GM18870 (cell line): Measurements from ENCODE around the gene ACRBP.

Experiments
- ATAC-seq: cut with Tn5 transposase; IDR thresholded peaks from one replicate; pipeline ENCODE4 v1.9.1; 2021; ENCODE audit warnings: moderate library complexity; ENCODE audit not compliant: unreplicated experiment

Gene ACRBP

GRCh38 chr12:6650832-6651231, 3.6 kb upstream of the ACRBP start:
- no peak for ATAC-seq

- no peak for ATAC-seq
Observed at GRCh38 chr12:6646276-6647082, 753 bp downstream of the ACRBP start.

GRCh38 chr12:6644903-6645302, 2.3 kb downstream of the ACRBP start:
- no peak for ATAC-seq

GRCh38 chr12:6644257-6644596, 3.0 kb downstream of the ACRBP start:
- no peak for ATAC-seq

- no peak for ATAC-seq
Observed at GRCh38 chr12:6643569-6644256, 3.5 kb downstream of the ACRBP start.

- no peak for ATAC-seq
Observed at GRCh38 chr12:6641131-6641530, 6.1 kb downstream of the ACRBP start.

GRCh38 chr12:6640497-6640896, 6.7 kb downstream of the ACRBP start:
- no peak for ATAC-seq

- no peak for ATAC-seq
Observed at GRCh38 chr12:6639151-6639801, 8.0 kb downstream of the ACRBP start.

- ATAC-seq: no peak
Observed at GRCh38 chr12:6638305-6638704, 8.9 kb downstream of the ACRBP start.

GRCh38 chr12:6635856-6636531, 11.2 kb downstream of the ACRBP start, which contains the start of gene LPAR5:
Gene LPAR5 (minus strand): TSS chr12:6635959. CDS start chr12:6621248, 14,711 bp downstream.
- ATAC-seq: no peak

GRCh38 chr12:6635375-6635855, 11.8 kb downstream of the ACRBP start:
- ATAC-seq: no peak

- no peak for ATAC-seq
Observed at GRCh38 chr12:6632026-6632983, 14.9 kb downstream of the ACRBP start.

- no peak for ATAC-seq
Observed at GRCh38 chr12:6631549-6631961, 15.7 kb downstream of the ACRBP start.

- no peak for ATAC-seq
Observed at GRCh38 chr12:6630736-6631135, 16.5 kb downstream of the ACRBP start.

- no peak for ATAC-seq
Observed at GRCh38 chr12:6627616-6628015, 19.6 kb downstream of the ACRBP start.

GRCh38 chr12:6626654-6627283, 20.5 kb downstream of the ACRBP start:
- ATAC-seq: no peak

- no peak for ATAC-seq
Observed at GRCh38 chr12:6620885-6621274, 26.4 kb downstream of the ACRBP start.

- no peak for ATAC-seq
Observed at GRCh38 chr12:6620137-6620884, 26.9 kb downstream of the ACRBP start.
